ENCODE data around the gene KLC4. TPM values are rescaled to one million over a fixed set of nuclear protein-coding genes. Genes with fewer than 3 reads are reported as not detected.

KLC4 gene
- total RNA-seq, 1 experiment from 2014 or later = 13.2 TPM

DNA sequence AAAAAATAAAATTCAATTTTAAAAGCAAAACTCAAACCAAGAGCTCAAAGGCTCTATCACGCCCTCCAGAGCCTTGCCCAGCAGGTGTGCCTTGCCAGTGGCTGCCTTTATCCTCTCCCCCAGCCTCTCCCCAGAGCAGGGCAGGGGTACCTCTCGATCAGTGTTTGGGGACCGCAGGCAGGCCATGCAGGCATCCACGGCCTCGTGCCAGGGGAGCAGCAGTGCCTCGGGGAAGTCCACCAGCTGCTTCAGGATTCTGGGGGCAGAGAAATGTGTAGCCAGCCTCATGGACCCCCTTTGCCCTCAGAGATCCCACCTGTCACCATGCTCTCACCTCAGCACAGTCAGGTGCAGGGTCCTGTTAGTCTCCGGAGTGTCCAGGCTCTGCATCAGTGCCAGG is 11.4 kb upstream of the KLC4 start:
- Histone ChIP-seq H3K4me1 (peaks cover 11% of the 10 kb centered on the region; the same call in 1 of the 2 replicates), H3K4me3 (no peak overlapping the region), H3K36me3 (peaks cover 10% of the 10 kb centered on the region), H3K27ac (no peak overlapping the region), H3K27me3 (no peaks in the 10 kb centered on the region), H3K9me3 (replicated peaks) (no peaks in the 10 kb centered on the region)
- DNase-seq = no peak

DNA sequence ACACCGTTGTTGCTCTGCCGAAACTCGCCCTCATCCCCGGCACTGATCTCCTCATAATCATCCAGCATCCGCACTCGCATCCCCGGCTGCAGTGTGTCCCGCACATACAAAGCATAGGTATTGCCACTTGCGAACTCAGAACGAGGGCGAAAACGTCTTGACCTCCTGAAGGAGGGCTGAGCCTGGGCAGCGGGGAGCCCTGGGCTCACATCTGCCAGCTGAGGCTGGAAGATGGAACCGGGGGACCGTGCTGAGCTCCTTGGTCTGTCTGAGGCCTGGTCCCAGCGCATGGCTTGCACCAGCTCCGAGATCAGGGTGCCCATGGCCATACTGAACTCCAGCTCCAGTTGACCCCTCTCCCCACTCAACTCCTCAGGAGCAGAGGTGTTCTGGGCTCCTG is 8.4 kb upstream of the KLC4 start:
- peaks cover 11% of the 10 kb centered on the region; the same call in 1 of the 2 replicates for H3K4me1 ChIP-seq
- H3K36me3 ChIP-seq = peaks cover 10% of the 10 kb centered on the region
- H3K27ac ChIP-seq = no peak overlapping the region
- DNase-seq = no peak
- no peak overlapping the region for H3K4me3 ChIP-seq
- no peaks in the 10 kb centered on the region for H3K9me3 ChIP-seq (replicated peaks)
- H3K27me3 ChIP-seq = no peaks in the 10 kb centered on the region

DNA sequence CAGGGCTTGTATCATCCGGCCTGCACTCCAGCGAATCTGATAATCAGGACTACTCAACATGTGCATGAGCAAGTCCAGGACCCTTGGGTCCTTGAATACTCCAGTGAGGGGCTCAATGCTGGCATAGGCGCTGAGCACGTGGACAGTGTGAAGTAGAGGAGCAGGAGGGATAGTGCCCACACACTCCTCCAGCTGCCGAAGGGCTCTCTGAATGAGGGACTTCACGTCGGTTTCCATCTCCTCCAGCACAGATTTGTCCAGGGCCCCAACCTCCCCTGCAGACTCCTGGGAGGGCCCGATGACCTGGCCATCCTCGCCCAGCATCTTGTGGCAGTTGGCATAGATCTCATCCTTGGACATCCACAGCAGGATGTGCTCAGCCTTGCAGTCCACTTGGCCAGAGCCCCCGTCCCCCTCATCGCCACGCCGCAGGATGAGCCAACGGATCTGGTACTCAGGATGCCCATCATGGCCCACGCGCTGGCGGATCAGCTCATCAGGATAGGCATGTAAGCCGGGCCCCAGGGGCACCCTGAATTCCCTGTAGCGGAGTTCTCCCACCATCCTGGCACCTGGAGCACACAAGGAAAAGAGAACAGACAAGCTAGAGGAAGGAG is 7.1 kb upstream of the KLC4 start:
- Histone ChIP-seq H3K27ac (peak overlapping the region; percentile 85), H3K27me3 (no peaks in the 10 kb centered on the region), H3K9me3 (replicated peaks) (no peaks in the 10 kb centered on the region), H3K4me1 (peaks cover 11% of the 10 kb centered on the region; the same call in 1 of the 2 replicates), H3K4me3 (peak overlapping the region; percentile 80), H3K36me3 (peaks cover 10% of the 10 kb centered on the region)
- no peak for DNase-seq

DNA sequence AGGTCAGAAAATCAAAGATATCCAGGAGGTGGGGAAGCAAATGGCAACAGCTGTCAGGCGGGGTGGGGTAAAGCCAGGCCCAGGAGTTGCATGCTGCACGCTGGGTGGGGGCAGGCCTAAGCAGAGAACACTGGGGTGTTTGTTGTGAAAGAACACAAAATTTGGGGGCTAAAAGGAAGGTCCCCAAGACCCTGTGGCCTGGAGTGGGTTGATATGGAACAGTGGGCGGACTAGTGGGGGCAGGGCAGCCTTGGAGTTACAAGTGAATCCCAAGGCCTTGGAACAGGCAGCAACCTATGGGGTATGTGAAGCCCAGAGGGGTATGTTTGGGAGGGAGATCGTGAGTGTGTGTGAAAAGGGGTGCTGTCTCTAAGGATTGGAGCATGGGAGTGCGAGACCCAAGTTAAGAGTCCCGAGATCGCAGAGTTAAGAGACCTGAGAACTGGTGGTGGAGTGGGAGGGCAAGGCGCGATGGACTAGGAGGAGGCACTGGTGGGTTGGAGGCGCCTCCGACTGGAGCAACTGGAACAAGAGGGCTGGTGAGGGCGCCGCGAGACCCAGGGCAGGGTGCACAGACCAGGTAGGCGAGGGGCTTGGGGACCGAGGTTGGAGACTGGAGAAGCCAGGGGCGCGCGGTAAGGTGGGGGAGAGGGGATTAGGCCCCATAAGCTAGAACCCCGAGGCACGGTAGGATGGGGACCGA is 6.4 kb upstream of the KLC4 start:
- H3K4me1 ChIP-seq = peaks cover 11% of the 10 kb centered on the region; the same call in 1 of the 2 replicates
- peak overlapping the region; percentile 80 for H3K4me3 ChIP-seq
- H3K27ac ChIP-seq = peak overlapping the region; percentile 85
- H3K9me3 ChIP-seq (replicated peaks) = no peaks in the 10 kb centered on the region
- H3K36me3 ChIP-seq = peaks cover 10% of the 10 kb centered on the region
- H3K27me3 ChIP-seq = no peaks in the 10 kb centered on the region
- DNase-seq = peak; percentile 61 to 62

DNA sequence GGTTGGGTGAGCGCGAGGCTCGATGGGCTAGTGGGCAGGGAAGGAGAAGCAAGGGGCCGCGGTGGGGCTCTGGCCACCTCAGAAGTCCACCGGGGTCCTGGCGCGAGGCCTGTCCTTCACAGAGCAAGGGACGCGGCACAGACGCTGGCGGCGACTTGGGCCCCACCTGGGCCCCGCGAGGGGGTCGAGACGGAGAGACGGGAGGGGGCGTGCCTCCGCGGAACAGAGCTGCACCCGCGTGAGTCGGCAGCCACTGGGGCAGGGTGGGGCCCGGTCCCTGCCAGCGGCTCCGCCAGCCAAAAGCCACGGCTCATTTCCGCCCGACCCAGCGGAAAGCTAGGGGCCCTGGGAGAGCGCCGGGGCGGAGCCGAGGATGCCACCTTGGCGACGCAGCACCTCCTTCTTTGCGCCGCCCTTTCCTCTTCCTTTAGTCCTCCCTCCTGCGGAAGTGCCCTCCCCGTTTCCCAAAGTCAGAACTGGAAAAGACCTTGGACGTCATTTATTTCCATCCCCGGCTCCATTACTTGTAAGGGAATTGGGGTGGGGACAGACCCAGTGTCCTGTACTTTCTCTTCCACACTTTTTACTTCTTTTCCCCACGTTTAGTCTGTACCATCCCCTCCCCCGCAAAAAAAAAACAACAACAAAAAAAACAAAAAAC is 5.8 kb upstream of the KLC4 start, which contains the start of gene CUL7:
TSS of gene CUL7 (minus strand) at position 307 of the 661 bp plus-strand sequence. CDS start 1,063 bp downstream, outside the sequence.
- peaks cover 7% of the 10 kb centered on the region for H3K36me3 ChIP-seq
- peaks cover 16% of the 10 kb centered on the region for H3K4me1 ChIP-seq
- peak within 1 kb of the TSS; percentile 85 for H3K27ac ChIP-seq
- DNase-seq = peak; percentile 94 to 97
- peak within 1 kb of the TSS; percentile 80 for H3K4me3 ChIP-seq
- H3K9me3 ChIP-seq (replicated peaks) = no peaks in the 10 kb centered on the region
- no peaks in the 10 kb centered on the region for H3K27me3 ChIP-seq

DNA sequence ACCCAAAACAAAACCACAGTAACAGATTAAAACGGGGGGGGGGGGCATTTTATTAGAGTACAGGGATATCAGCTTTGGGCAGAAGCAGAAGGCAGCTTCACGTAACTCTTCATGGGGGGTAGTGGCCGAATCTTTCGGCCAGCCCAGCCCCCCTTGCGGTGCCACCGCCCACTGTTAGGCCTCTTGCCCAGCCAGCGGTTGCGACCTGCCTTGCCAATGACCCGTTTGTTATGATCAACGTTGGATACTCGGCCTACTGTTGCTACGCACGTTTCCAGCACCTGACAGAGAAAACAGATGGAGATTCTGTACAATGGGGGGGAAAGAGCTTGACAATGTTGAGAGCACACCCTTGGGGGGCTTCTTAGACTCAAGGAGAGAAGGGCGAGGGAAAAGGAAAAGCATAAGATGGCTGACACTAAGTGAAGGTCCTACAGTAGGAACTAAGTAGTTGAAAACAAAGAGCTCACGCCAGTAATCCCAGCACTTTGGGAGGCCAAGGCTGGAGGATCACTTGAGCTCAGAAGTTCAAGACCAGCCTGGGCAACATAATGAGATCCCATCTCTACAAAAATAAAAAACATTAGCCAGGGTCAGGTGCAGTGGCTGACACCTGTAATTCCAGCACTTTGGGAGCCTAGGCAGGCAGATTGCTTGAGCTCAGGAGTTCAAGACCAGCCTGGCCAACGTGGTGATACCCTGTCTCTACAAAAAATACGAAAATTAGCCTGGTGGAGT is 5.1 kb upstream of the KLC4 start:
- no peak for DNase-seq
- Histone ChIP-seq H3K27ac (peak overlapping the region; percentile 85), H3K4me1 (peaks cover 16% of the 10 kb centered on the region), H3K36me3 (peaks cover 5% of the 10 kb centered on the region), H3K27me3 (no peaks in the 10 kb centered on the region), H3K9me3 (replicated peaks) (no peaks in the 10 kb centered on the region), H3K4me3 (peak overlapping the region; percentile 80)

DNA sequence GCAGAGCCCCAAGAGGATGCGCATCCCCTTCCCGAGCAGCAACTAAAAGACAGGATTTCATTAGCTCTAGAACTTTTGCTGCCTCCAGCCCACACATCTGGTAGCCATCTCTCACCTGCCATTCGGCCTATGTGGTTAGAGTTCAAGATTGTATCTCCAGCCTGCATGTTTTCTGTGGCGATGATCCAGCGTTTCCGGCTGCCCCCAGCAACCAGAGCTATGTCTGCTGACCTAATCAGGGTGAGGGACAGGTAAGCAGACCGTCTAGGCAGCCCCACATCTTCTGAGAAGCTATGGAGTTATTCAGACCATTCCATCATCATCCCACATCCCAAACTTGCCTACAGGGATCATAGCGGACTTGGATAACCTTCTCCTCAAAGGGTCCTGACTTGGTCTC is 3.5 kb upstream of the KLC4 start:
- DNase-seq = no peak
- peaks cover 16% of the 10 kb centered on the region for H3K4me1 ChIP-seq
- H3K27me3 ChIP-seq = no peaks in the 10 kb centered on the region
- H3K4me3 ChIP-seq = no peak overlapping the region
- H3K27ac ChIP-seq = no peak overlapping the region
- no peaks in the 10 kb centered on the region for H3K9me3 ChIP-seq (replicated peaks)
- no peaks in the 10 kb centered on the region; the same call in 1 of the 2 replicates for H3K36me3 ChIP-seq

DNA sequence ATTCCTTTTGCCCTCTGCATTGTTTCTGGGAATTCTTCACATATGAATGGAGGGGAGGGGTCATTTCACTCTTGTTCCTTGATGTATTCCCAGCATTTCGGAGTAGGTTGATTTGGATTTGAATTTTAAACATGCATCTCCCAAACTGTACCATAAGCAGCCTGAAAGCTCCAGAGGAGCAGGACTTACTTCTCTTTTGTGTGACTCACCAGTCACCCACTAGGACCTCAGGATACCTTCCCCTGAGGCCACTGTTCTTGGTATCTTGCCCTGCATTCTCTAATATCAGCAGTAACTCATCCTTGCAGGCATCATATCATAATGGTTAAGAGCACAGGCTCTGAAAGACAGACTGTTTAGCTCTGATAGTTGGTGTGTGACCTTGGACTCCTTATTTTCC is 900 bp upstream of the KLC4 start:
- no peak for DNase-seq
- Histone ChIP-seq H3K4me1 (peaks cover 5% of the 10 kb centered on the region), H3K36me3 (no peaks in the 10 kb centered on the region; the same call in 1 of the 2 replicates), H3K27ac (peak overlapping the region; percentile 61; the same call in 1 of the 2 replicates), H3K9me3 (replicated peaks) (no peaks in the 10 kb centered on the region), H3K4me3 (peak overlapping the region; percentile 84), H3K27me3 (no peaks in the 10 kb centered on the region)

DNA sequence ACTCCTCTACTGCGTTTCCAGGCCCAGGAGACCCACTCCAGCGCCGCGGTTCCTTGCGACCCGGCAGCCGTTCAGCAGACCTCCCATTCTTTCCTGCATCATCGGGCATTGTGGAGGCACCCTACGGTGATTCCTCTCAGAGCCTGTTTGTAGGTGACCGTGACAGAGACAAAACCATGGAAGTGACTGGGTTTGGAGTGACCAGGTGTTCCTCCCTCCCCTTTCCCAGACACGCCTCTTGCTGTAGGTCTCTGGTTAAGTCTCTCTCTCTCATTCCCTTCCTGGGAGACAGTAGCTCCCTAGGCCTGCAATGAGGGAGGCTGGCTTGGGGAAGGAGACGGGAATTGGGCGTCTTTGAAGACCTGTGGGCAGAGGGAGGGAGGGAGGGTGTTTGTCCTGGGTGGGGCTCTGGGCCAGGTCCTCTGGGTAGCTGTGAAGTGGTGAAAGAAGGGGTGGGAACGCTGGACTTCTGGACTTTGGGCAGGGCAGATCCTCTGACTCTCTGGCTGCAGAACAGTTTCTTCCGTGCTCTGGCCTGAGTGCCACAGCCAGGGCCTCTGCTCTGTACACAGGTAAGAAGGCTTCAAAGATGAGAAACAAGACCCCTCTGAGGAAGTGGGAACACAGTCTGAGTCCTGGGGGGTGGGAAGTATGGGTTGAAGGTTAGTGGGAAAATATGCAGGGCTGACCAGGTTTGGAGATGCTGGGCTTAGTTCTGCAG is 763 bp downstream of the KLC4 start:
- H3K36me3 ChIP-seq = no peaks in the 10 kb centered on the region

DNA sequence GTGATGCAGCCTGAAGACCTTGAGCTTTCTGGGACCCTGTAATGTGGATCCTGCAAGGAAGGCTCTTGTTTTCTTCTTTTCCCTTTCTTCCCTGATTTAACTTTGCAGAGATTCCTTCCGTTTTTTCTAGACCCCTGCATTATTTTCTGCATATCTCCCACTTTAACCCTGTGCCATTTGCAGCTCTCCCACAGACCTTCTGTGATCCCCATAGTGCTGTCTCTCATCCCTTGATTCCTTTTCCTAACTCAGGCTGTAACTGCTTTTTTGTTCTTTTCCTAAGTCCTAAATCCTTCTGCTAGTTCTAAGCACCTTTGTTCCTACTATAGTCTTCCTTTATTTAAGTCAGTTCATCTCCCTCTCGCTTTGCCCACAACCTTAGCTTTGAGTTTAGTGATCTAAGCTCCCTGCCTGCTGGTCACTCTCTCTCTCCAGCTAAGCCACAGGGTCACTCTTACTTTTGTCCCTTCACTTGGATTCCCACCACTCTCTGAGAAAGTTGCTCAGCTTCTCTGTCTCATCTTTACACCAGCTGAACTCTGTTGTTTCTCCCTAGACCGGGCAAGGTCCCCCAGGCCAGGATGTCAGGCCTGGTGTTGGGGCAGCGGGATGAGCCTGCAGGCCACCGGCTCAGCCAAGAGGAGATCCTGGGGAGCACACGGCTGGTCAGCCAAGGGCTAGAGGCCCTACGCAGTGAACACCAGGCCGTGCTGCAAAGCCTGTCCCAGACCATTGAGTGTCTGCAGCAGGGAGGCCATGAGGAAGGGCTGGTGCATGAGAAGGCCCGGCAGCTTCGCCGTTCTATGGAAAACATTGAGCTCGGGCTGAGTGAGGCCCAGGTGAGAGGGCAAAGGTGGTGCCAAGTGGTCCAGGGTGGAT is 1.6 kb downstream of the KLC4 start:
- no peaks in the 10 kb centered on the region for H3K36me3 ChIP-seq
- no peak overlapping the region for H3K4me3 ChIP-seq
- no peak for DNase-seq
- H3K27me3 ChIP-seq = no peaks in the 10 kb centered on the region
- peaks cover 5% of the 10 kb centered on the region for H3K4me1 ChIP-seq
- no peak overlapping the region for H3K27ac ChIP-seq
- no peaks in the 10 kb centered on the region for H3K9me3 ChIP-seq (replicated peaks)

More for the DNA sequence above, 763 bp downstream of the KLC4 start:
- no peak for DNase-seq
- Histone ChIP-seq H3K4me1 (peaks cover 5% of the 10 kb centered on the region), H3K27me3 (no peaks in the 10 kb centered on the region), H3K27ac (peak overlapping the region; percentile 61), H3K4me3 (peak overlapping the region; percentile 84), H3K9me3 (replicated peaks) (no peaks in the 10 kb centered on the region)

DNA sequence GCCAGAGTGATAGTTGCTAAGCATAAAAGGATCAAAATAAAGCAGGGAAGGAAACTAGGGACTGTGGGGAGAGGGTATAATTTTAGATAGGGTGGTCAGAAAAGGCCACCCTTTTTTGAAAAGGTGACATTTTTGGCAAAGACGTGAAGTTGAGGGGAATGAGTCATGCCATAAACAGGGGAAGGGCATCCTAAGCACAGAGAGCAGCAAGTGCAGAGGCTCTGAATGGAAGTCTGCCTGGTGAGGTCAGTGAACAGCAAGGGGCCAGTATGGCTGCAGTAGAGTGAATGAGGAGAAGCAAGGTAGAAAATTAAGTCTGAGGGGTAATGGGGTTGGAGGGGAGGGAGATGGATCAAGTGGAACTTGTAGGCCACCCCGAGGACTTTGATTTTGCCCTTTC is 2.4 kb downstream of the KLC4 start:
- Histone ChIP-seq H3K4me1 (peaks cover 5% of the 10 kb centered on the region), H3K9me3 (replicated peaks) (no peaks in the 10 kb centered on the region), H3K36me3 (no peaks in the 10 kb centered on the region), H3K4me3 (no peak overlapping the region), H3K27me3 (no peaks in the 10 kb centered on the region), H3K27ac (no peak overlapping the region)
- DNase-seq = no peak

DNA sequence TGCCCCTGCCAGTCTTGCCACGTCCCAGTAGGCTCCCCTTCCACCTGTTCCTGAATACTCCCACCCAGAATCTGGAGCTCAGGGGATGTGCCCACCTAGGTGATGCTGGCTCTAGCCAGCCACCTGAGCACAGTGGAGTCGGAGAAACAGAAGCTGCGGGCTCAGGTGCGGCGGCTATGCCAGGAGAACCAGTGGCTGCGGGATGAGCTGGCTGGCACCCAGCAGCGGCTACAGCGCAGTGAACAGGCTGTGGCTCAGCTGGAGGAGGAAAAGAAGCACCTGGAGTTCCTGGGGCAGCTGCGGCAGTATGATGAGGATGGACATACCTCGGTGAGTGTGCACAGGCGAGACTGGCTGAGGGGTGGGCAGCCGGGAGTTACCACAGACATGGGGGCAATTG is 3.4 kb downstream of the KLC4 start:
- no peak overlapping the region for H3K4me3 ChIP-seq
- no peaks in the 10 kb centered on the region for H3K27me3 ChIP-seq
- no peaks in the 10 kb centered on the region for H3K9me3 ChIP-seq (replicated peaks)
- DNase-seq = no peak
- H3K27ac ChIP-seq = no peak overlapping the region
- H3K4me1 ChIP-seq = peaks cover 5% of the 10 kb centered on the region
- no peaks in the 10 kb centered on the region for H3K36me3 ChIP-seq

DNA sequence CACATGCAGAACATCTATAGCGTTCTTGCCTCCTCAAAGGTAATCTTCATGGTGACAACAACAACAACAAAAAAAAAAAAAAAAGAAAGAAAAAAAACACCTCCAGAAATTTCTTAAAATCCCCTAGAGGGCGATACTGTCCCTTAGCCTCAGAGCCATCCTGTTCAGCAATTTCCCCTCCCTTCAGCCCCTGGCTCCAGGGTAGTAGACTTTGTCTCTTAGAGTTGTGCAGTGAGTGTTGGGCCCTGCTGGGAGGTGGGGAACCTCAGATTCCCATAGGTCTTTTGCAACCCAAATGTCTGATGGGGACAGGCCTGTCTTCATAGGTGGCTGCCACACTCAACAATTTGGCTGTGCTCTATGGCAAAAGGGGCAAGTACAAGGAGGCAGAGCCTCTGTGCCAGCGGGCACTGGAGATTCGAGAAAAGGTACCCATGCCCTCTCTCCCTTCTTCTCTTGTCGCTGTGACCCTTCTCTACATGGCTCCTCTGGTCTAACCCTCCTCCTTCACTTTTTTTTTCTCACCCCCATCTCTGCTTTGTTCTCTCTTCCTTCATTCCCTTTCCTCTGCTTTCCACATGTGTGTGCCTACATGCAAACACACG is 10.7 kb downstream of the KLC4 start:
- no peaks in the 10 kb centered on the region for H3K9me3 ChIP-seq (replicated peaks)
- no peaks in the 10 kb centered on the region for H3K27me3 ChIP-seq
- peak; percentile 37 to 72 for DNase-seq
- H3K4me1 ChIP-seq = no peaks in the 10 kb centered on the region
- no peak overlapping the region for H3K4me3 ChIP-seq
- no peak overlapping the region for H3K27ac ChIP-seq
- H3K36me3 ChIP-seq = no peaks in the 10 kb centered on the region

Data from SJCRH30 (cell line).